GM18873 (cell line): ENCODE measurements around the gene ARHGDIB.

Experiments
- ATAC-seq: cut with Tn5 transposase; IDR thresholded peaks from one replicate; pipeline ENCODE4 v1.9.1; 2021; ENCODE audit warnings: mild to moderate bottlenecking, moderate library complexity, moderate number of reproducible peaks; ENCODE audit not compliant: unreplicated experiment, low FRiP score

ARHGDIB gene

DNA sequence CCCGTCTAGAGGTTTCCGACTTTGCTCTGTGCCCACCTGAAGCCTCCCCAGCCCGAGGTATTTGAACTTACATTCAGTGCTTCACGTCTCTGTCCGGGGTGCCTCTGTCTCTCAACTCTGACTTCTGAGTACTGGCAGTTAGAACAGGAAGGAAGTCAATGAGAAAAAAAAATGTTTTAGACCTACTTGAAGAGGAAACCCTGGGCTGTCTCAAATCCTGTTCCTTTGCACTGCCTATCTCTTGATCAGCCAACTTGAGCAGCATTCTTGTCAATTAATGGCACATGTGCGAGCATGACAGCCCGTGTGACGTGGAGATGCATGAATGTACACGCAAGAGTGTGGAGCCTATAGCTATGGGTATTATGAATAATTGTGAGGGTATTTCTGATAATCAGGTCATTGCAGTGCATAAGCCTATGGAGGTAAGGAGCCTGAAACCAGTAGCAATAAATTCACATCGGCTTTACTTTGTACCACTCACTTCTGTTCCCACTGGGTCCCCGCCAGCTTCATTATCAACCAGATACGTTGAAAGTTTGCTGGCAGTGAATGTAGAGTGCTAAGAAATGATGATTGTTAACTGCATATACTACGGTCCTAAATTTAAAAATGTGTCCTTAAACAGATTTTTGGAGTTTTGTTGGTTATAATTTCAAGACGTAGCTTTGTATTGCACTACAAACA is at the start of gene ARHGDIB:
Gene ARHGDIB (minus strand): TSS at position 136 of the 687 bp plus-strand sequence. CDS start 10,889 bp downstream, outside the sequence.
- ATAC-seq = peak; percentile 77

DNA sequence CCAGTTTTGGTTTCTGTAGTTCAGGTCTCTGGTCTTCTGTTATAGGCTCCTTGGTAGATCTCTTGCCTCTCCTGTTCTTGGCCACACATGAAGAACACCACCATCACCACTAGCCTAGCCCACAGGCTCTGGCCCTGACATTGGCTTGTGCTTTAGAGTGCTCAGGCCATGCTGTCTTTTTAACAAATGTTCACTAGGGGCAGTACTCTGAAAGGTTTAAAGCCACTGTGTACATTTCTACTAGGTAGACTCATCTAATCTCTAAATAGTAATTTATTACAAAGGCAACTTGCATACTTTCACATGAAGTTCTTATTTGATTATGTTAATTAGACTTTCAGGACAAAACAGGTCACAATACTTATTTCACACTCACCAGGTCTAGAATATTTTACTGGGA is 49.8 kb upstream of the ARHGDIB start:
- ATAC-seq = no peak

DNA sequence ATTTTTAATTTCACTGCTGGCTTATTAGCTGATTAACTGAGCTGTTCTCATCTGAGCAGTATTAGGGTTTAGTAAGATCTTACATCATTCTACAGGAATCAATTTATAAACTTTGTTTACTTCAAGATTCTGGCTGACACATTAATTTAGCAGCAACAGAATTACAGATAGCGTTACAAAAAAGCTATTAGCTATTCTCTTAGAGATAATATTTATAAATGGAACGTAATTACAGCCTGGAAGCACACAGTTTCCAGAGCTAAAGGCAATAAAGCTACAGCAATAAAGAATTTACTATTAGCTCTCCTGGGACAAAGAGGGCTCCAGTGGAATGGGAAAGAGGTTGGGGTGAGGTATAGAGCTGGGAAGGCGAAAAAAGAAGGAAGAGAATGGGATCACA is 46.1 kb upstream of the ARHGDIB start:
- no peak for ATAC-seq

DNA sequence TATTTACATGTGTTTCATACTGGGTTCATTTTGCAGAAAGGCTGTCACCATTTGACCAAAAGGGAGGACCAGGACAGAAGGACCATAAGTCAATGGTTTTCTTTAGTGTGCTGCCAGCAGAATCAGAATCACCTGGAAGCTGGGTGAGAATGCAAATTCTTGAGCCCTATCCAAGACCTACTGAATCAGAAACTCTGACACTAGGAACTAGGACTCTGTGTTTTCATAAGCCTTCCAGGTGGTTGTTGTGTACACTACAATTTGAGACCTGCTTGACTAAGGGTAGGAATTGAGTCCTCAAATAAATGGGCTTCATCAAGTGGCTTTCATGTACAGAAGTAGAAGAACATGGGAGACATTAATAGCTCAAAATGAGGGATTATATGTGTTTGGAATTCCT is 43.7 kb upstream of the ARHGDIB start:
- ATAC-seq = no peak

- ATAC-seq = no peak
Observed at GRCh38 chr12:15004421-15004820, 43.0 kb upstream of the ARHGDIB start.

DNA sequence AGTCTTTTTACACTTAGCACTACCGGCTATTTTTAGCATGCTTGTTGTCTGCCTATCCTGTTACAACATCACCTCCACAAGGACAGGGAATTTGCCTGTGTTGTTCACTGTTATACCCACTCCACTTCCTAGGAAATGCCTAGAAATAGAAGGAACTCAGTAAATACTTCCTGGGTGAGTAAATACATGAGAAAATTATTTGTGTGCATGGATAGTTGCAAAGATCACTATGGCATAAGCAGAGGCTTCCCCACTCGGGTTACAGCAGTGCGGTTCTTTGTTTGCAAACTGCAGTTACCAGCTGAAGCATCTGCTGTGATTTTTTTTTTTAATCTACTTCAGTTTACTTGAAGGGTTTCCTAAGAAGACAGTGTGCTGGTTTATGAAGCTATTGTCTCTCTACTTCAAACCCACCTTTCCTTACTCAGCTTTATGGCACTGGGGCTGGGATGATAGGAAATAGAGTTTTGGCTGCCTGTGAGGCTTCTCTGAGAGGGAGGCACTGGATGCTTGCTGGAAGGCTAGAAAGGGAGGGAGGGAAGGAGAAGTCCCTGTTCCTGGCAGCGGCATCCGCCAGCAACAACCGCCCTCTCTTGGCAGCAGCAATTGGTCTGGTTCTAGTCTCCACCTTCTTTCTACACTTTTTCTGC is 40.5 kb upstream of the ARHGDIB start:
- ATAC-seq = no peak

- no peak for ATAC-seq
Observed at GRCh38 chr12:15000575-15000974, 39.2 kb upstream of the ARHGDIB start.

DNA sequence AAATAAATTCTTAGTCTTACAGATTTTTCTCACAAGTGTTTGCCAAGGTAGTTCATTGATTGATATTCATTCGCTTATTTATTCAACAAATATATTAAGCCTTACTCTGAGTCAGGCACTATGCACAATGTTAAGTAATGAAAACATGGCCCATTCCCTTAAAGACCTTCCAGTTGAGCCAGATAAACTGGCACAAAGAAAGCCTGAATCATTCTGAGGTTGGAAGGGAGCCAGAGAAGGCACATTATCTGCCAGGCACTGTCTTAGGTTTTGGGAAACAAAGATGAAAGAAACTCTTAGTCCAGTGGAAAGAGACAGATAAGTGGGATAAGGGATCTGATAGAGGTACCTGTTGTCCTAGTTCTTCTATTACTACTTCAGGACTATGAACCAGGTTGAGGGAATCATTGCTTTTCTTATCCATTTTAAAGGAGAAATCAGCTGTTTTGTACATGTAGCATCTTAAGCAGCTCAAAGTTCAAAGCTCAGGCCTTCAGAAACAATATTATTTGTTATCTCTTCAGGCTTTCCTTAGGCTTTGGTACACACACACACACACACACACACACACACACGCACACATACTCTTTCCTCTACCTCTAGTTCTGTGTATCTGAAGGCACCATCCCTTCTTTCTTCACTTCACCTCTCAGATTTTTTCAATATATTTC is 38.4 kb upstream of the ARHGDIB start:
- no peak for ATAC-seq

DNA sequence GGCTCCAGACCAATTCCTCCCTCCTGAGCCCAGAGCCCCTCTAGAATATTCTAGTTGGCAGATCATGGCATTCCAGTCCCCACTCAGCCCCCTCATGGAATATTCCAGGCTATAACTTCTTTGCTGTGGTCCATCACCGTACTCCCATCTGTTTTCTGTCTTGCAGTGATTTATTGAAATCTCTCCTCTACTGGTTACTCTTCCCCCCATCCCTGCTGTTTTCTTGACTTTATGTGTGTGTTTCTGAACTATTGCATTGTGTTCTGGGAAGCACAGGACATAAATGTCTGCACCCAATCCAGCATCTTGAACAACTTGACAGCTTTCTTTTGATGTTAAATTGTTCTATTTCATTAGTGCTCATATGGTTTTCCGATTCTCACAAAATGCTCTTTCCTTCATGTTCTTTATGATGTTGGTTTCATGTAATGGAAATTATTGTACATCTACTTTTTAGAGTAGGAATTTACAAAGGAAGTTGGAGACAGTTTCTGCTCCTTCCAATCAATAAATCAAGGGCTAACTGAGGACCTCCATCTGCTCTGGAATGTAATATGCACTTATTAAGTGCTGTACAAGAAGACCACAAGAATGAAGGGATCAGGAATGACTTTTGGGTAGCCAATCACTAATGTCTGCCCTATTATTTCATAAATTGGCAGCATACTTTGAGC is 37.8 kb upstream of the ARHGDIB start:
- ATAC-seq = no peak

- ATAC-seq = no peak
Observed at GRCh38 chr12:14997998-14998397, 36.6 kb upstream of the ARHGDIB start.

GRCh38 chr12:14995583-14996425 is 34.4 kb upstream of the ARHGDIB start:
- peak; percentile 48 for ATAC-seq

- ATAC-seq = no peak
Observed at GRCh38 chr12:14994610-14995009, 33.2 kb upstream of the ARHGDIB start.

DNA sequence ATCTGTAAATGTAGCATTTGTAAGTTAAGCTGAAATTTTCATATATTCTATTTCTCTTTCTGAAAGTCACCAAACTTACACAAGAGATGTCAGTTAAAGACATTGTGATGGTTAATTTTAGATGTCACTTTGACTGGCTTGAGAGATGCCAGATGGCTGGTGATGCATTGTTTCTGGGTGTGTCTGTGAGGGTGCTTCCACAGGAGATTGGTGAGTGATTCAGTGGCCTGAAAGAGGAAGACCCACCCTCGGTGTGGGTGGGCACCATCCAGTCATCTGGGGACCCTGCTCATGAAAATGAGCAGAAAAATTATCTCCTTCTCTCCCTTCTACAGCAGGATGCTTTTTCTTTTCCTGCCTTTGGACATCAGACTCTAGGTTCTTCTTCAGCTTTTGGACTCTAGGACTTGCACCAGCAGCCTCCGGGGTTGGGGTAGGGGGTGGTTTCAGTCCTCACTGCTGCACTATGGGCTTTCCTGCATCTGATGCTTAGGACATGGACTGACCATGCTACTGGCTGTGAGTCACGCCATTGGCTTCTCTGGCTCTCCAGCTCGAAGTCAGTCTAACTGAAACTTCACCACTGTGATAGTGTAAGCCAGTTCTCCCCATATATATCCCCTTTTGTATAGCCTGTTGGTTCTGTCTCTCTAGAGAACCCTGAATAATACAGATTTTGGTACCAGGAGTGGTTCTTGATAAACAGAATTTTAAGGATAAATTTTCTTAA is 32.3 kb upstream of the ARHGDIB start:
- no peak for ATAC-seq

DNA sequence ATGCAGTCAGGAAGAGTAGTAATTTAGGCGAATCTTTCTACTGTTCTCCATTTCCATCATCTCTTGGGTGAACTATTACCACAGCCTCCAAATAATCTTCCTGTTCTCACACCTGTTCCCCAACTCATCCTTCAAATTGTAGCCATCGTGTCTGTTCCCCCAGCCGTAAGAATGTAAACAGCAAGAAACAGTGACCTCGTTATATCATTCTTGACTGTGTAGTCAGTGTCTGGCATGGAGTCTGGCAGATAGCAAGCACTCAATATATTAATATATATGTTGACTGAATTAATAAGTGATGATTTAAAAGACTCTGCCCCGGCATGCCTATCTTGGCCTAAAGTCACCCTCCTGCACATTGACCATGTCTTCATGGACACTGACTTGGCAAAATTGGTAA is 31.7 kb upstream of the ARHGDIB start:
- no peak for ATAC-seq

DNA sequence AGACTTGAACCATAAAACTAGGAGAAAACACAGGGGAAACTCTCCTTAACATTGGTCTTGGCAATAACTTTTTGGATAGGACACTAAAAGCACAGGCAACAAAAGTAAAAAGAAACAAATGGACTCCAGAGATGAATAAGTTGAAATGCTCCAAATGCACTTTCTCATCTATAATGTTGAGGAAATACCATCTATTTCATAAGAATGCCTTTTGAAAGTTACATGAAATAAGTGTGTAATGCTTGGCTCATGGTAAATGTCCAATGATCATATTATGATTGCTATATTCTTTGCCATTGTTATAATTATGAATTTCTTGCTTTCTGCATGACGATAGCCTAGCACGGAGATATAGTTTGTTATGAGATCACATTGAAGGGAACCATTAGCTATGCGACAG is 31.3 kb upstream of the ARHGDIB start:
- no peak for ATAC-seq

DNA sequence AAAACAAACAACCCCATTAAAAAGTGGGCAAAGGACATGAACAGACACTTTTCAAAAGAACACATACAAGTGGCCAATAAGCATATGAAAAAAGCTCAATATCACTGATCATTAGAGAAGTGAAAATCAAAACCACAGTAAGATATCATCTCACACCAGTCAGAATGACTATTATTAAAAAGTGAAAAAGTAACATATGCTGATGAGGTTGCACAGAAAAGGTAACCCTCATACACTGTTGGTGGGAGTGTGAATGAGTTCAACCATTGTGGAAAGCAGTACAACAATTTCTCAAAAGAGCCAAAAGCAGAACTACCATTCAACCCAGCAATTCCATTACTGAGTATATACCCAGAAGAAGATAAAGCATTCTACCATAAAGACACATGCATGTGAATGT is 29.7 kb upstream of the ARHGDIB start:
- ATAC-seq = no peak

DNA sequence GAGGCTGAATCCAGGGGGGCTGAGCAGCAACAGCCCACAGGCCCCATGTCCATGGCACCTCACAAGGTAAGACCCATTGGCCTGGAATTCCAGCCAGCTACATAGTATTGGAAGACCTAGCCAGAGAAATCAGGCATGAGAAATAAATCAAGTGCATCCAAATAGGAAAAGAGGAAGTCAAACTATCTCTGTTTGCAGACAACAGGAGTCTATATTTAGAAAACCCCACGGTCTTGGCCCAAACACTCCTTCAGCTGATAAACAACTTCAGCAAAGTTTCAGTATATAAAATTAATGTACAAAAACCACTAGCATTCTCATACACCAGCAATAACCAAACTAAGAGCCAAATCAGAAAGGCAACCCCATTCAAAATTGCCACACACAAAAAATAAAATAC is 28.4 kb upstream of the ARHGDIB start:
- no peak for ATAC-seq

GRCh38 chr12:14988035-14988434 is 26.6 kb upstream of the ARHGDIB start:
- no peak for ATAC-seq

GRCh38 chr12:14986449-14986848 is 25.0 kb upstream of the ARHGDIB start:
- ATAC-seq = no peak
